RWPE2 (cell line): Measurements from ENCODE around the gene SBDS.

Experiments
- ATAC-seq: fragments of 200-7000 bp; cut with Tn5 transposase; 3 replicates; pipeline ENCODE4 v1.9.1; 2021; ENCODE audit warnings: low read depth
- DNase-seq: peaks from one replicate; pipeline ENCODE4 v3.0.0-alpha.2; 2020; ENCODE audit warnings: low spot score
- H3K27ac ChIP-seq: fragments of 450-650 bp; 2 replicates; pipeline ENCODE4 v1.5.1; 2017; ENCODE audit warnings: mild to moderate bottlenecking; ENCODE audit not compliant: poor library complexity, severe bottlenecking
- H3K27me3 ChIP-seq: fragments of 250-450 bp; sonication (Bioruptor Pico); 2 replicates; pipeline ENCODE4 v1.5.1; 2021; ENCODE audit warnings: mild to moderate bottlenecking, moderate library complexity; ENCODE audit not compliant: insufficient read depth, poor library complexity, severe bottlenecking
- H3K36me3 ChIP-seq: fragments of 250-450 bp; sonication (Bioruptor Pico); 2 replicates; pipeline ENCODE4 v1.5.1; 2020; ENCODE audit warnings: low read depth, mild to moderate bottlenecking, moderate library complexity
- H3K4me1 ChIP-seq: fragments of 250-450 bp; sonication (Bioruptor Pico); 2 replicates; pipeline ENCODE4 v1.5.1; 2021; ENCODE audit warnings: mild to moderate bottlenecking, moderate library complexity; ENCODE audit not compliant: insufficient read depth, poor library complexity, severe bottlenecking
- H3K4me3 ChIP-seq: fragments of 250-450 bp; sonication (Bioruptor Pico); 2 replicates; pipeline ENCODE4 v1.5.1; 2021; ENCODE audit warnings: mild to moderate bottlenecking, moderate library complexity; ENCODE audit not compliant: severe bottlenecking
- H3K9me3 ChIP-seq: fragments of 250-450 bp; sonication (Bioruptor Pico); 2 replicates; pipeline ENCODE4 v1.5.1; 2021; ENCODE audit warnings: mild to moderate bottlenecking, moderate library complexity; ENCODE audit not compliant: severe bottlenecking
- CTCF ChIP-seq: fragments of 450-650 bp; IDR thresholded peaks from one replicate; pipeline ENCODE4 v1.5.1; 2017; ENCODE audit warnings: mild to moderate bottlenecking, moderate library complexity; ENCODE audit not compliant: poor library complexity, severe bottlenecking

The SBDS gene

GRCh38 chr7:66960192-66960591 lies 35.2 kb downstream of the SBDS start:
- Histone ChIP-seq H3K4me1 (no peaks in the 10 kb centered on the region), H3K9me3 (no peaks in the 10 kb centered on the region), H3K36me3 (peaks cover 27% of the 10 kb centered on the region), H3K4me3 (no peak overlapping the region), H3K27ac (no peak overlapping the region), H3K27me3 (no peaks in the 10 kb centered on the region)
- DNase-seq (no peak), ATAC-seq (no peak)
- no peak for TF ChIP-seq CTCF

GRCh38 chr7:66958538-66959350 lies 36.6 kb downstream of the SBDS start:
- Histone ChIP-seq H3K4me1 (no peaks in the 10 kb centered on the region), H3K27me3 (no peaks in the 10 kb centered on the region), H3K9me3 (no peaks in the 10 kb centered on the region), H3K27ac (no peak overlapping the region), H3K36me3 (peaks cover 39% of the 10 kb centered on the region), H3K4me3 (no peak overlapping the region)
- ATAC-seq = no peak
- DNase-seq = no peak
- TF ChIP-seq CTCF = no peak

GRCh38 chr7:66957595-66958290 lies 37.6 kb downstream of the SBDS start:
- H3K27ac ChIP-seq = no peak overlapping the region
- peaks cover 46% of the 10 kb centered on the region for H3K36me3 ChIP-seq
- ATAC-seq = no peak
- no peaks in the 10 kb centered on the region for H3K9me3 ChIP-seq
- no peaks in the 10 kb centered on the region for H3K27me3 ChIP-seq
- TF ChIP-seq CTCF = no peak
- no peak overlapping the region for H3K4me3 ChIP-seq
- H3K4me1 ChIP-seq = peaks cover 5% of the 10 kb centered on the region
- DNase-seq = no peak

GRCh38 chr7:66953044-66953427 lies 42.4 kb downstream of the SBDS start:
- H3K9me3 ChIP-seq = no peaks in the 10 kb centered on the region
- no peak for TF ChIP-seq CTCF
- H3K27me3 ChIP-seq = no peaks in the 10 kb centered on the region
- H3K27ac ChIP-seq = peak overlapping the region; percentile 81
- no peak for DNase-seq
- H3K4me1 ChIP-seq = peaks cover 14% of the 10 kb centered on the region
- no peak overlapping the region for H3K4me3 ChIP-seq
- H3K36me3 ChIP-seq = peaks cover 90% of the 10 kb centered on the region
- ATAC-seq = no peak
